GM23338 (cell line): ENCODE measurements around the gene GALNT14. TPM values are rescaled to one million over a fixed set of nuclear protein-coding genes. Genes with fewer than 3 reads are reported as not detected.

ENCODE experiments used
- ATAC-seq: fragments of 200-7000 bp; cut with Tn5 transposase; 3 replicates; pipeline ENCODE4 v1.9.1; 2020
- DNase-seq: peaks from one replicate; pipeline ENCODE4 v3.0.0-alpha.2; 2015; ENCODE audit warnings: low spot score
- H2AFZ ChIP-seq: fragments of 200-600 bp; sonication (generic); 2 replicates; pipeline ENCODE4 v1.8.0; 2016; ENCODE audit warnings: antibody characterized with exemption, mild to moderate bottlenecking, moderate library complexity
- H3F3A ChIP-seq: fragments of 200-600 bp; sonication (generic); replicated peaks from 2 replicates; pipeline ENCODE4 v1.8.0; 2017; ENCODE audit warnings: antibody characterized with exemption, mixed run types, low read depth
- H3K27ac ChIP-seq: fragments of 200-600 bp; sonication (generic); 2 replicates; pipeline ENCODE4 v1.6.1; 2016; ENCODE audit warnings: low read depth
- H3K27me3 ChIP-seq: fragments of 200-600 bp; sonication (generic); 2 replicates; pipeline ENCODE4 v1.8.0; 2016; ENCODE audit warnings: mild to moderate bottlenecking, mixed run types, moderate library complexity; ENCODE audit not compliant: insufficient read depth
- H3K36me3 ChIP-seq: fragments of 200-600 bp; sonication (generic); 2 replicates; pipeline ENCODE4 v1.8.0; 2016; ENCODE audit warnings: mild to moderate bottlenecking; ENCODE audit not compliant: insufficient read depth
- H3K4me1 ChIP-seq: fragments of 200-600 bp; sonication (generic); 2 replicates; pipeline ENCODE4 v1.8.0; 2016; ENCODE audit warnings: mild to moderate bottlenecking, moderate library complexity; ENCODE audit not compliant: insufficient read depth
- H3K4me2 ChIP-seq: fragments of 200-600 bp; sonication (generic); 2 replicates; pipeline ENCODE4 v1.7.1; 2017; ENCODE audit warnings: mixed run types
- H3K4me3 ChIP-seq: fragments of 200-600 bp; sonication (generic); 2 replicates; pipeline ENCODE4 v1.6.1; 2016; ENCODE audit warnings: mixed run types
- H3K79me2 ChIP-seq: fragments of 200-600 bp; sonication (generic); replicated peaks from 2 replicates; pipeline ENCODE4 v1.8.0; 2017; ENCODE audit warnings: mild to moderate bottlenecking; ENCODE audit not compliant: insufficient read depth
- H3K9me2 ChIP-seq: fragments of 200-600 bp; sonication (generic); 2 replicates; pipeline ENCODE4 v1.8.0; 2017; ENCODE audit not compliant: insufficient read depth
- H4K20me1 ChIP-seq: fragments of 200-600 bp; sonication (generic); replicated peaks from 2 replicates; pipeline ENCODE4 v1.8.0; 2017; ENCODE audit warnings: mild to moderate bottlenecking; ENCODE audit not compliant: insufficient read depth
- H3K27ac Mint-ChIP-seq: 2 replicates; pipeline ENCODE4 v1.8.0; 2020; ENCODE audit warnings: inconsistent platforms, mild to moderate bottlenecking, moderate library complexity, mixed read lengths
- H3K27me3 Mint-ChIP-seq: 3 replicates; pipeline ENCODE4 v1.8.0; 2022; ENCODE audit warnings: low read depth, mild to moderate bottlenecking, moderate library complexity, mixed read lengths, inconsistent platforms; ENCODE audit not compliant: insufficient read depth, poor library complexity
- H3K36me3 Mint-ChIP-seq: 3 replicates; pipeline ENCODE4 v1.8.0; 2021; ENCODE audit warnings: low read depth, mild to moderate bottlenecking, inconsistent platforms, moderate library complexity, mixed read lengths
- H3K4me1 Mint-ChIP-seq: 3 replicates; pipeline ENCODE4 v1.8.0; 2020; ENCODE audit warnings: mild to moderate bottlenecking, inconsistent platforms, mixed read lengths
- H3K4me3 Mint-ChIP-seq: 3 replicates; pipeline ENCODE4 v1.8.0; 2021; ENCODE audit warnings: moderate library complexity, mild to moderate bottlenecking, inconsistent platforms, mixed read lengths
- H3K9me3 Mint-ChIP-seq: 3 replicates; pipeline ENCODE4 v1.8.0; 2020; ENCODE audit warnings: moderate library complexity, mild to moderate bottlenecking, inconsistent platforms, mixed read lengths
- CTCF ChIP-seq, 2 experiments: fragments of 200-600 bp in 1 of 2; sonication (generic) in 1 of 2; conservative IDR thresholded peaks; 2 replicates each; pipeline versions ENCODE4 v1.5.1 to v1.6.1; 2016 to 2017; ENCODE audit warnings: antibody characterized with exemption in 2 of 2, low read depth in 2 of 2, mild to moderate bottlenecking in 2 of 2, moderate library complexity in 1 of 2
- ETS1 ChIP-seq: IDR thresholded peaks from 2 replicates; pipeline ENCODE4 v1.6.1; 2016; ENCODE audit warnings: antibody characterized with exemption
- EZH2phosphoT487 ChIP-seq: fragments of 200-600 bp; sonication (generic); IDR thresholded peaks from one replicate; pipeline ENCODE4 v1.8.1; 2018; ENCODE audit warnings: antibody characterized with exemption; ENCODE audit not compliant: unreplicated experiment
- NANOG ChIP-seq: IDR thresholded peaks from 2 replicates; pipeline ENCODE4 v1.6.1; 2016; ENCODE audit warnings: antibody characterized with exemption, borderline replicate concordance
- REST ChIP-seq: IDR thresholded peaks from one replicate; pipeline ENCODE4 v1.6.1; 2018; ENCODE audit warnings: antibody characterized with exemption; ENCODE audit not compliant: unreplicated experiment
- ZNF114 ChIP-seq: fragments of 250-450 bp; sonication (Bioruptor Pico); IDR thresholded peaks from 2 replicates; pipeline ENCODE4 v1.5.0; 2020; ENCODE audit warnings: mild to moderate bottlenecking, moderate library complexity
- ZNF462 ChIP-seq: fragments of 250-450 bp; sonication (Bioruptor Pico); IDR thresholded peaks from 2 replicates; pipeline ENCODE4 v1.5.0; 2020; ENCODE audit warnings: mild to moderate bottlenecking, moderate library complexity
- polyA plus RNA-seq: library from polyadenylated mRNA; unstranded; fragments of >200 nt; fragmentation: Nextera tagmentation; extraction: Ambion mirVana; gene quantifications from 2 replicates; pipeline ENCODE4 v1.2.1, GENCODE V29; 2016
- total RNA-seq: library from RNA; depleted of rRNA; stranded (reverse); fragments of >200 nt; shearing (Covaris generic); gene quantifications from 2 replicates; pipeline ENCODE4 v1.2.3, GENCODE V29; 2014

Gene GALNT14
- total and polyA plus RNA-seq, 2 experiments from 2014 or later: 5.4 to 7.7 TPM

GRCh38 chr2:30888852-30889409, 249.3 kb downstream of the GALNT14 start:
- H3K4me3 Mint-ChIP-seq: no peak overlapping the region
- H3K27me3 Mint-ChIP-seq: peaks cover 5% of the 10 kb centered on the region
- no peak overlapping the region for H3K27ac Mint-ChIP-seq
- ATAC-seq: no peak
- DNase-seq: no peak
- peaks cover 11% of the 10 kb centered on the region; the same call in 2 of the 3 replicates for H3K36me3 Mint-ChIP-seq
- Histone ChIP-seq H3K4me1 (peaks cover 4% of the 10 kb centered on the region; the same call in 1 of the 2 replicates), H3K9me2 (peaks cover 3% of the 10 kb centered on the region; the same call in 1 of the 2 replicates), H3F3A (no peaks in the 10 kb centered on the region), H3K4me3 (no peak overlapping the region), H3K79me2 (no peaks in the 10 kb centered on the region), H3K27me3 (no peaks in the 10 kb centered on the region), H3K36me3 (no peaks in the 10 kb centered on the region), H3K4me2 (no peak overlapping the region), H4K20me1 (no peaks in the 10 kb centered on the region), H2AFZ (no peak overlapping the region), H3K27ac (no peak overlapping the region)
- peaks cover 8% of the 10 kb centered on the region for H3K9me3 Mint-ChIP-seq
- no peak for TF ChIP-seq NANOG
- no peak for TF ChIP-seq ZNF114 (CRISPR knock-in tag)
- no peak for TF ChIP-seq ZNF462 (CRISPR knock-in tag)
- no peak for TF ChIP-seq REST
- TF ChIP-seq ETS1: no peak
- TF ChIP-seq EZH2phosphoT487: no peak
- TF ChIP-seq CTCF (conservative IDR thresholded peaks at IDR 0.05; ENCODE audit: low read depth in 2 of 2): no peak
- H3K4me1 Mint-ChIP-seq: peaks cover 24% of the 10 kb centered on the region
